CD4-positive, alpha-beta T cell treated with Interleukin-1 beta for 1 hour (primary cell): ENCODE measurements around the gene NDUFV1.
"Not testable (repeated sequence)": the region's sequence is repeated elsewhere in the genome, so short reads cannot be mapped to it uniquely, and the experiment has no call there.

Experiments
- DNase-seq, 2 donors: peaks; one replicate each; pipeline ENCODE4 v3.0.0-alpha.2; 2020 to 2022

The NDUFV1 gene

GRCh38 chr11:67586568-67587250, 20.0 kb upstream of the NDUFV1 start:
- DNase-seq = no peak

GRCh38 chr11:67588136-67588503, 18.6 kb upstream of the NDUFV1 start:
- DNase-seq = no peak

- not testable (repeated sequence) for DNase-seq
Observed at GRCh38 chr11:67588899-67589415, 17.8 kb upstream of the NDUFV1 start.

- no peak for DNase-seq
Observed at GRCh38 chr11:67592880-67593564, 13.7 kb upstream of the NDUFV1 start.

- no peak for DNase-seq
Observed at GRCh38 chr11:67593565-67593905, 13.2 kb upstream of the NDUFV1 start.

- no peak for DNase-seq
Observed at GRCh38 chr11:67594480-67594879, 12.3 kb upstream of the NDUFV1 start.

- no peak for DNase-seq
Observed at GRCh38 chr11:67596753-67597300, 9.9 kb upstream of the NDUFV1 start.

- DNase-seq = not testable (repeated sequence)
Observed at GRCh38 chr11:67597458-67597857, 9.3 kb upstream of the NDUFV1 start.

- not testable (repeated sequence) for DNase-seq
Observed at GRCh38 chr11:67597963-67598362, 8.8 kb upstream of the NDUFV1 start.

GRCh38 chr11:67599149-67599548, 7.6 kb upstream of the NDUFV1 start:
- no peak for DNase-seq

GRCh38 chr11:67600324-67601029, 6.3 kb upstream of the NDUFV1 start:
- no peak for DNase-seq

GRCh38 chr11:67601098-67601497, 5.6 kb upstream of the NDUFV1 start:
- DNase-seq = no peak

- DNase-seq = not testable (repeated sequence)
Observed at GRCh38 chr11:67604119-67604518, 2.6 kb upstream of the NDUFV1 start.

GRCh38 chr11:67604815-67605214, 1.9 kb upstream of the NDUFV1 start:
- DNase-seq = no peak

- DNase-seq = no peak
Observed at GRCh38 chr11:67605231-67606011, 1.3 kb upstream of the NDUFV1 start.

GRCh38 chr11:67606093-67606491, 644 bp upstream of the NDUFV1 start:
- no peak for DNase-seq

- no peak for DNase-seq
Observed at GRCh38 chr11:67607507-67607906, 771 bp downstream of the NDUFV1 start.

GRCh38 chr11:67608486-67608885, 1.8 kb downstream of the NDUFV1 start:
- DNase-seq = no peak

GRCh38 chr11:67609316-67609715, 2.6 kb downstream of the NDUFV1 start:
- DNase-seq = no peak

GRCh38 chr11:67610302-67610868, 3.6 kb downstream of the NDUFV1 start:
- no peak for DNase-seq

- DNase-seq = no peak
Observed at GRCh38 chr11:67611165-67611564, 4.4 kb downstream of the NDUFV1 start.
